GM19035 (cell line): ENCODE measurements around the gene MAPKAPK3.
"Not testable (repeated sequence)": the region's sequence is repeated elsewhere in the genome, so short reads cannot be mapped to it uniquely, and the experiment has no call there.

Experiments
- ATAC-seq: cut with Tn5 transposase; IDR thresholded peaks from one replicate; pipeline ENCODE4 v1.9.1; 2021; ENCODE audit not compliant: unreplicated experiment

The MAPKAPK3 gene

GRCh38 chr3:50687916-50688315, 71.0 kb downstream of the MAPKAPK3 start:
- no peak for ATAC-seq

- ATAC-seq: not testable (repeated sequence)
These were observed 71.7 kb downstream of the MAPKAPK3 start for GRCh38 chr3:50688602-50689001.

DNA sequence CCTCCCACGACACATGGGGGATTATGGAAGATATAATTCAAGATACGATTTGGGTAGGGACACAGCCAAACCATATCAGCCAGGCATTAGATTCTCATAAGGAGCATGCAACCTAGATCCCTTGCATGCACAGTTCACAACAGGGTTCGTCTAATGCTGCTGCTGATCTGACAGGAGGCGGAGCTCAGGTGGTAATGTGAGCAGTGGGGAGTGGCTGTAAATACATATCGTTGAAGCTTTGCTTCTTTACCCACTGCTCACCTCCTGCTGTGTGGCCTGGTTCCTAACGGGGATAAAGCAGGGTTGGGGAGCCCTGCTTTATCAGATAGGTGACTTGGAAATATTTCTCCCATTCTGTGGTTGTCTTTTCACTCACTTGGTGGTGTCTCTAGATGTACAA, 72.6 kb downstream of the MAPKAPK3 start:
- no peak for ATAC-seq

GRCh38 chr3:50695031-50695430, 78.1 kb downstream of the MAPKAPK3 start:
- no peak for ATAC-seq

GRCh38 chr3:50696276-50696675, 79.3 kb downstream of the MAPKAPK3 start:
- no peak for ATAC-seq

GRCh38 chr3:50698269-50698668, 81.3 kb downstream of the MAPKAPK3 start:
- no peak for ATAC-seq
